H9 (cell line): ENCODE measurements around the gene CDH15. TPM values are rescaled to one million over a fixed set of nuclear protein-coding genes. Genes with fewer than 3 reads are reported as not detected.

Experiments used
- DNase-seq: peaks from one replicate; pipeline ENCODE4 v3.0.0-alpha.2; 2017
- H2AFZ ChIP-seq: one replicate; pipeline ENCODE4 v1.6.1; 2013; ENCODE audit warnings: mild to moderate bottlenecking, low read length, control low read depth, moderate library complexity
- H2AK5ac ChIP-seq: 2 replicates; pipeline ENCODE4 v1.6.1; 2013; ENCODE audit warnings: low read length, control low read depth, mixed read lengths; ENCODE audit not compliant: insufficient read length
- H2BK120ac ChIP-seq: one replicate; pipeline ENCODE4 v1.6.1; 2013; ENCODE audit warnings: low read depth, mild to moderate bottlenecking, low read length, control low read depth, inconsistent platforms; ENCODE audit not compliant: poor library complexity, severe bottlenecking
- H2BK12ac ChIP-seq: 2 replicates; pipeline ENCODE4 v1.6.1; 2013; ENCODE audit warnings: low read length, control low read depth, mixed read lengths, low read depth; ENCODE audit not compliant: insufficient read length
- H2BK15ac ChIP-seq: 2 replicates; pipeline ENCODE4 v1.6.1; 2013; ENCODE audit warnings: low read depth, low read length, control low read depth
- H2BK20ac ChIP-seq: one replicate; pipeline ENCODE4 v1.6.1; 2013; ENCODE audit warnings: low read depth, mild to moderate bottlenecking, low read length, control low read depth, inconsistent platforms; ENCODE audit not compliant: poor library complexity, severe bottlenecking
- H2BK5ac ChIP-seq: 2 replicates; pipeline ENCODE4 v1.6.1; 2013; ENCODE audit warnings: low read length, control low read depth, mixed read lengths; ENCODE audit not compliant: insufficient read length
- H3K14ac ChIP-seq: 2 replicates; pipeline ENCODE4 v1.6.1; 2013; ENCODE audit warnings: low read length, control low read depth; ENCODE audit not compliant: insufficient read depth
- H3K18ac ChIP-seq: 2 replicates; pipeline ENCODE4 v1.6.1; 2013; ENCODE audit warnings: low read depth, mild to moderate bottlenecking, mixed read lengths, low read length, control low read depth; ENCODE audit not compliant: insufficient read length
- H3K23ac ChIP-seq: 2 replicates; pipeline ENCODE4 v1.6.1; 2013; ENCODE audit warnings: low read length, control low read depth, mixed read lengths, low read depth; ENCODE audit not compliant: insufficient read length
- H3K23me2 ChIP-seq: 2 replicates; pipeline ENCODE4 v1.6.1; 2013; ENCODE audit warnings: low read depth, mild to moderate bottlenecking, mixed read lengths, low read length, control low read depth; ENCODE audit not compliant: insufficient read length, poor library complexity, severe bottlenecking
- H3K27ac ChIP-seq: 2 replicates; pipeline ENCODE4 v1.5.1; 2013; ENCODE audit warnings: low read length, control low read depth, mixed read lengths, low read depth; ENCODE audit not compliant: insufficient read length
- H3K27me3 ChIP-seq: 2 replicates; pipeline ENCODE4 v1.6.1; 2013; ENCODE audit warnings: low read length, control low read depth, inconsistent platforms; ENCODE audit not compliant: insufficient read depth
- H3K4ac ChIP-seq: 2 replicates; pipeline ENCODE4 v1.6.1; 2013; ENCODE audit warnings: low read depth, mild to moderate bottlenecking, control low read depth, inconsistent platforms, low read length, moderate library complexity
- H3K4me1 ChIP-seq: 2 replicates; pipeline ENCODE4 v1.6.1; 2013; ENCODE audit warnings: low read length, control low read depth, inconsistent platforms; ENCODE audit not compliant: insufficient read depth
- H3K4me2 ChIP-seq: 2 replicates; pipeline ENCODE4 v1.6.1; 2013; ENCODE audit warnings: low read length, control low read depth, mixed read lengths; ENCODE audit not compliant: insufficient read length, insufficient read depth
- H3K56ac ChIP-seq: 2 replicates; pipeline ENCODE4 v1.6.1; 2013; ENCODE audit warnings: low read depth, mild to moderate bottlenecking, mixed read lengths, low read length, control low read depth; ENCODE audit not compliant: insufficient read length
- H3K79me1 ChIP-seq: 2 replicates; pipeline ENCODE4 v1.6.1; 2013; ENCODE audit warnings: low read depth, mild to moderate bottlenecking, moderate library complexity, low read length, control low read depth, inconsistent platforms; ENCODE audit not compliant: insufficient read depth, poor library complexity, severe bottlenecking
- H3K79me2 ChIP-seq: 2 replicates; pipeline ENCODE4 v1.6.1; 2013; ENCODE audit warnings: low read length, control low read depth, inconsistent platforms; ENCODE audit not compliant: insufficient read depth
- H3K9ac ChIP-seq: 2 replicates; pipeline ENCODE4 v1.6.1; 2013; ENCODE audit warnings: low read length, control low read depth, mixed read lengths; ENCODE audit not compliant: insufficient read length; ENCODE audit errors: extremely low read depth
- H3K9me3 ChIP-seq: one replicate; pipeline ENCODE4 v1.6.1; 2013; ENCODE audit warnings: low read depth, low read length, inconsistent platforms; ENCODE audit not compliant: control insufficient read depth
- H3T11ph ChIP-seq: one replicate; pipeline ENCODE4 v1.6.1; 2013; ENCODE audit warnings: mild to moderate bottlenecking, low read length, control low read depth, inconsistent platforms
- H4K20me1 ChIP-seq: one replicate; pipeline ENCODE4 v1.6.1; 2013; ENCODE audit not compliant: control insufficient read depth, insufficient read length, insufficient read depth
- H4K5ac ChIP-seq: 2 replicates; pipeline ENCODE4 v1.6.1; 2013; ENCODE audit warnings: low read depth, mild to moderate bottlenecking, mixed read lengths, low read length, control low read depth; ENCODE audit not compliant: insufficient read length
- H4K8ac ChIP-seq: replicated peaks from 2 replicates; pipeline ENCODE4 v1.6.1; 2013; ENCODE audit warnings: low read length, control low read depth, mixed read lengths, low read depth; ENCODE audit not compliant: insufficient read length
- H4K91ac ChIP-seq: 2 replicates; pipeline ENCODE4 v1.6.1; 2013; ENCODE audit warnings: low read depth, mild to moderate bottlenecking, moderate library complexity, mixed read lengths, low read length, control low read depth; ENCODE audit not compliant: insufficient read length
- H3K27ac Mint-ChIP-seq, 3 experiments: 2 replicates in 2 of 3; 3 replicates in 1 of 3; pipeline ENCODE4 v1.8.0; 2020 to 2021; ENCODE audit warnings: mixed read lengths in 3 of 3, mild to moderate bottlenecking in 1 of 3, moderate library complexity in 1 of 3
- H3K27me3 Mint-ChIP-seq: 2 replicates; pipeline ENCODE4 v1.8.0; 2021; ENCODE audit warnings: low read depth, mild to moderate bottlenecking, moderate library complexity, mixed read lengths
- H3K36me3 Mint-ChIP-seq, 3 experiments: 2 replicates in 2 of 3; 3 replicates in 1 of 3; pipeline ENCODE4 v1.8.0; 2020 to 2021; ENCODE audit warnings: low read depth in 3 of 3, mixed read lengths in 3 of 3; ENCODE audit not compliant: insufficient read depth in 1 of 3
- H3K4me1 Mint-ChIP-seq, 2 experiments: 2 replicates each; pipeline ENCODE4 v1.8.0; 2020; ENCODE audit warnings: mixed read lengths in 2 of 2
- H3K4me3 Mint-ChIP-seq, 2 experiments: 2 replicates in 1 of 2; 3 replicates in 1 of 2; pipeline ENCODE4 v1.8.0; 2020 to 2021; ENCODE audit warnings: mild to moderate bottlenecking in 2 of 2, mixed read lengths in 2 of 2, moderate library complexity in 1 of 2
- H3K9me3 Mint-ChIP-seq, 2 experiments: 2 replicates in 1 of 2; 3 replicates in 1 of 2; pipeline ENCODE4 v1.8.0; 2020; ENCODE audit warnings: mild to moderate bottlenecking in 2 of 2, mixed read lengths in 2 of 2, moderate library complexity in 1 of 2
- CTCF ChIP-seq: fragments of 200-600 bp; sonication (generic); conservative IDR thresholded peaks from 3 replicates; pipeline ENCODE4 v1.8.0; 2021; ENCODE audit warnings: antibody characterized with exemption, mild to moderate bottlenecking
- WGBS: extraction: QIAGEN DNeasy Blood & Tissue Kit; methylation state at CpG from one replicate; pipeline ENCODE4 v1.1.7; 2013; ENCODE audit warnings: missing lambda C conversion rate, low lambda C conversion rate, mixed read lengths; ENCODE audit not compliant: insufficient read length; ENCODE audit errors: extremely low coverage; 5-methylcytosine and 5-hydroxymethylcytosine counted together
- total RNA-seq: library from RNA; stranded (reverse); gene quantifications from 2 replicates; pipeline ENCODE4 v1.2.1, GENCODE V29; 2021

CDH15 gene
- total RNA-seq, 1 experiment from 2014 or later, result 0.28 TPM

- DNase-seq, result no peak
- H3K79me2 ChIP-seq, result no peaks in the 10 kb centered on the region
- H4K20me1 ChIP-seq, result no peaks in the 10 kb centered on the region
- no peak overlapping the region for H3K4me2 ChIP-seq
- no peak overlapping the region for H3K23ac ChIP-seq
- no peak overlapping the region for H3K4ac ChIP-seq
- no peak overlapping the region for H4K5ac ChIP-seq
- no peak overlapping the region; a peak in 1 of 7 replicates for H3K27ac Mint-ChIP-seq
- no peak overlapping the region for H3K4me3 Mint-ChIP-seq
- no peak overlapping the region for H2BK12ac ChIP-seq
- no peaks in the 10 kb centered on the region for H3K4me1 ChIP-seq
- peaks cover 14% of the 10 kb centered on the region for H3K9me3 ChIP-seq
- no peak overlapping the region for H2AFZ ChIP-seq
- no peak overlapping the region for H4K91ac ChIP-seq
- no peak for TF ChIP-seq CTCF
- H3K79me1 ChIP-seq, result no peaks in the 10 kb centered on the region
- no peaks in the 10 kb centered on the region for H3K4me1 Mint-ChIP-seq
- no peak overlapping the region for H2BK15ac ChIP-seq
- no peaks in the 10 kb centered on the region for H3K23me2 ChIP-seq
- H3K56ac ChIP-seq, result no peak overlapping the region
- H3K18ac ChIP-seq, result no peak overlapping the region
- no peak overlapping the region for H3K27ac ChIP-seq
- H4K8ac ChIP-seq, result no peak overlapping the region
- H2BK20ac ChIP-seq, result no peak overlapping the region
- peaks cover 29 to 59% (median 54%) of the 10 kb centered on the region in 3 experiments for H3K36me3 Mint-ChIP-seq
- no peak overlapping the region for H2BK120ac ChIP-seq
- H3T11ph ChIP-seq, result no peak overlapping the region
- no CpG with 5 or more reads among the region's 9 CpGs for whole genome bisulfite sequencing
- no peaks in the 10 kb centered on the region; the same call in 1 of the 2 replicates for H3K27me3 Mint-ChIP-seq
- peaks cover 12 to 24% of the 10 kb centered on the region in 2 experiments; a peak in 4 of 5 replicates for H3K9me3 Mint-ChIP-seq
- no peak overlapping the region for H3K14ac ChIP-seq
- H2BK5ac ChIP-seq, result no peak overlapping the region
- no peaks in the 10 kb centered on the region for H3K27me3 ChIP-seq
- H2AK5ac ChIP-seq, result no peak overlapping the region
- no peak overlapping the region for H3K9ac ChIP-seq
Observed at GRCh38 chr16:89149386-89149785, 22.2 kb upstream of the CDH15 start.
